Activated gamma-delta T cell treated with anti-CD3 and anti-CD28 coated beads, Interleukin-2, amount 50 U/mL, for 16 hours (primary cell): Measurements from ENCODE around the gene ALG3.

Experiments
- DNase-seq: peaks from one replicate; pipeline ENCODE4 v3.0.0-alpha.2; 2020; ENCODE audit warnings: low read depth

ALG3 gene

GRCh38 chr3:184235381-184236032 lies 13.3 kb downstream of the ALG3 start:
- no peak for DNase-seq

GRCh38 chr3:184234671-184235380 lies 13.9 kb downstream of the ALG3 start:
- no peak for DNase-seq

GRCh38 chr3:184234224-184234623 lies 14.5 kb downstream of the ALG3 start:
- DNase-seq, result no peak

- DNase-seq, result no peak
Measured at GRCh38 chr3:184233127-184233843, 15.5 kb downstream of the ALG3 start.

- no peak for DNase-seq
Measured at GRCh38 chr3:184231671-184232070, 17.1 kb downstream of the ALG3 start.

GRCh38 chr3:184230603-184231528 lies 17.9 kb downstream of the ALG3 start:
- DNase-seq, result no peak

- no peak for DNase-seq
Measured at GRCh38 chr3:184230081-184230602, 18.6 kb downstream of the ALG3 start.

GRCh38 chr3:184229394-184230080 lies 19.2 kb downstream of the ALG3 start, which contains the start of gene VWA5B2:
VWA5B2 (plus strand) TSS chr3:184229585; CDS start chr3:184230529, 944 bp downstream.
- peak; percentile 62 for DNase-seq

GRCh38 chr3:184228376-184229137 lies 20.2 kb downstream of the ALG3 start:
- DNase-seq, result no peak

- peak; percentile 27 for DNase-seq
Measured at GRCh38 chr3:184227481-184227935, 21.3 kb downstream of the ALG3 start.

GRCh38 chr3:184223946-184224345 lies 24.8 kb downstream of the ALG3 start:
- DNase-seq, result no peak

GRCh38 chr3:184222521-184222920 lies 26.2 kb downstream of the ALG3 start:
- no peak for DNase-seq

GRCh38 chr3:184218814-184219213 lies 29.9 kb downstream of the ALG3 start:
- no peak for DNase-seq

- DNase-seq, result no peak
Measured at GRCh38 chr3:184211718-184212117, 37.0 kb downstream of the ALG3 start.

- DNase-seq, result no peak
Measured at GRCh38 chr3:184211297-184211696, 37.5 kb downstream of the ALG3 start.

GRCh38 chr3:184209146-184209923 lies 39.4 kb downstream of the ALG3 start:
- no peak for DNase-seq

GRCh38 chr3:184203526-184203925 lies 45.2 kb downstream of the ALG3 start:
- DNase-seq, result no peak

- DNase-seq, result no peak
Measured at GRCh38 chr3:184200825-184201224, 47.9 kb downstream of the ALG3 start.

GRCh38 chr3:184198509-184198908 lies 50.3 kb downstream of the ALG3 start:
- DNase-seq, result no peak
